Hepatocyte (in vitro differentiated cells): Measurements from ENCODE around the gene IGIP.

Experiments
- CTCF ChIP-seq: fragments of 200-600 bp; sonication (generic); IDR thresholded peaks from 2 replicates; pipeline ENCODE4 v1.5.1; 2016; ENCODE audit warnings: antibody characterized with exemption, mild to moderate bottlenecking; ENCODE audit not compliant: poor library complexity
- EZH2 ChIP-seq: fragments of 200-600 bp; sonication (generic); IDR thresholded peaks from 2 replicates; pipeline ENCODE4 v1.6.1; 2016; ENCODE audit warnings: antibody characterized with exemption, mild to moderate bottlenecking, borderline replicate concordance
- EZH2phosphoT487 ChIP-seq: fragments of 200-600 bp; sonication (generic); IDR thresholded peaks from one replicate; pipeline ENCODE4 v1.6.1; 2018; ENCODE audit warnings: antibody characterized with exemption, mild to moderate bottlenecking, low read depth, moderate library complexity; ENCODE audit not compliant: unreplicated experiment, severe bottlenecking

DNA sequence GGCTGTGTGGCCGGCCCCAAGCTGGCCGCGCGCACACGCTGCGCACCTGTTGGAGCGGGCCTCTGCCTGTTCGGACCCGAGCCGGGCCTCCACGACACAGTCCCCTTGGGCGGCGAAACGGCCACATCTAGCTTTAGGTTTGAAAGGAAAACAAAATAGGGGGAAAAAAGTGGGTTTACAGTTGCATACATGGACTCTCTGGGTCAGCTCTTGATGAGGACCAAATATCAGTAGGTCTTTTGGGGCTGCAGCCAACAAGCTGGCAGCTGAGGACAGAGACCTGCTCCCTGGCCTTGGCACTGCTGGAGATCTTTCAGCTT is 20.7 kb downstream of the IGIP start:
- TF ChIP-seq CTCF (no peak), EZH2 (no peak), EZH2phosphoT487 (no peak)
